Mesendoderm (in vitro differentiated cells): Measurements from ENCODE around the gene COL6A1.

ENCODE experiments used
- DNase-seq: peaks from one replicate; pipeline ENCODE4 v3.0.0; 2013
- H2AK5ac ChIP-seq: 2 replicates; pipeline ENCODE4 v1.6.1; 2013; ENCODE audit warnings: low read length, inconsistent platforms
- H2BK120ac ChIP-seq: 2 replicates; pipeline ENCODE4 v1.6.1; 2013; ENCODE audit warnings: low read depth, mild to moderate bottlenecking, low read length, moderate library complexity, mixed read lengths
- H2BK15ac ChIP-seq: replicated peaks from 2 replicates; pipeline ENCODE4 v1.6.1; 2013; ENCODE audit warnings: low read depth, mild to moderate bottlenecking, moderate library complexity
- H2BK5ac ChIP-seq: 2 replicates; pipeline ENCODE4 v1.6.1; 2013; ENCODE audit warnings: low read length, inconsistent platforms
- H3K18ac ChIP-seq: 2 replicates; pipeline ENCODE4 v1.6.1; 2013; ENCODE audit warnings: mild to moderate bottlenecking, low read length, mixed read lengths
- H3K23ac ChIP-seq: one replicate; pipeline ENCODE4 v1.6.1; 2013; ENCODE audit warnings: low read length
- H3K27ac ChIP-seq: 2 replicates; pipeline ENCODE4 v1.5.1; 2013; ENCODE audit warnings: low read depth, mild to moderate bottlenecking, inconsistent platforms, low read length, moderate library complexity
- H3K27me3 ChIP-seq: 2 replicates; pipeline ENCODE4 v1.6.1; 2013; ENCODE audit warnings: low read length, control low read depth, mild to moderate bottlenecking, inconsistent platforms; ENCODE audit not compliant: insufficient read depth, poor library complexity
- H3K36me3 ChIP-seq: 2 replicates; pipeline ENCODE4 v1.6.1; 2013; ENCODE audit warnings: low read length, inconsistent platforms; ENCODE audit not compliant: control insufficient read depth, insufficient read depth
- H3K4ac ChIP-seq: one replicate; pipeline ENCODE4 v1.6.1; 2013; ENCODE audit warnings: low read depth, mild to moderate bottlenecking, low read length, moderate library complexity
- H3K4me1 ChIP-seq: 2 replicates; pipeline ENCODE4 v1.6.1; 2013; ENCODE audit warnings: low read depth, low read length, inconsistent platforms; ENCODE audit not compliant: control insufficient read depth
- H3K4me2 ChIP-seq: 2 replicates; pipeline ENCODE4 v1.6.1; 2013; ENCODE audit warnings: low read length
- H3K4me3 ChIP-seq: 2 replicates; pipeline ENCODE4 v1.5.1; 2013; ENCODE audit warnings: mild to moderate bottlenecking, low read length
- H3K56ac ChIP-seq: one replicate; pipeline ENCODE4 v1.6.1; 2013; ENCODE audit warnings: low read length
- H3K79me1 ChIP-seq: 2 replicates; pipeline ENCODE4 v1.6.1; 2013; ENCODE audit warnings: low read length, inconsistent platforms
- H3K79me2 ChIP-seq: 2 replicates; pipeline ENCODE4 v1.6.1; 2013; ENCODE audit warnings: mild to moderate bottlenecking, low read length; ENCODE audit not compliant: control insufficient read depth, insufficient read depth
- H3K9ac ChIP-seq: 2 replicates; pipeline ENCODE4 v1.6.1; 2013; ENCODE audit warnings: low read length, inconsistent platforms
- H4K5ac ChIP-seq: one replicate; pipeline ENCODE4 v1.6.1; 2013; ENCODE audit warnings: low read length
- H4K8ac ChIP-seq: one replicate; pipeline ENCODE4 v1.6.1; 2013; ENCODE audit warnings: low read depth, mild to moderate bottlenecking, control low read depth, low read length, moderate library complexity
- WGBS: extraction: QIAGEN DNeasy Blood & Tissue Kit; methylation state at CpG from one replicate; pipeline ENCODE4 v1.1.7; 2013; ENCODE audit warnings: low lambda C conversion rate, missing lambda C conversion rate; ENCODE audit not compliant: insufficient coverage; ENCODE audit errors: extremely low coverage; 5-methylcytosine and 5-hydroxymethylcytosine counted together

COL6A1 gene

DNA sequence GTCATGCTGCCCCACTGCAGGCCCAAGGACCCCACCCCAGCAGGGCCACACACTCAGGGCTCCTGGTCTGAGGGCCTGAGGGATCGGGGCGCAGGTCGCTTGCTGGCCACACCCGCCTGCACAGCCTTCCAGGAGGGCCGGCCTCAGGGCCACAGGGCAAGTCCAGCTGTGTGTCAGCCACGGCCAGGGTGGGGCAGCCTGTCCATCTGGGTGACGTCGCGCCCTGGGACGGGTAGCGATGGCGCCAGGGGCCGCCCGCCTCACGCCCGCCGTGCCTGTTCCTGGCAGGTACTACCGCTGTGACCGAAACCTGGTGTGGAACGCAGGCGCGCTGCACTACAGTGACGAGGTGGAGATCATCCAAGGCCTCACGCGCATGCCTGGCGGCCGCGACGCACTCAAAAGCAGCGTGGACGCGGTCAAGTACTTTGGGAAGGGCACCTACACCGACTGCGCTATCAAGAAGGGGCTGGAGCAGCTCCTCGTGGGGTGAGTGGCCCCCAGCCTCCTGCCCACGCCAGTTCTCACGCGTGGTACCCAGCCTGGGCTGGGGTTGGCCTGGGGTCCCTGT is 2.5 kb downstream of the COL6A1 start:
- Histone ChIP-seq H2BK120ac (no peak overlapping the region), H4K8ac (no peak overlapping the region), H2AK5ac (no peak overlapping the region), H3K27ac (no peak overlapping the region), H2BK15ac (no peak overlapping the region), H3K36me3 (peaks cover 25% of the 10 kb centered on the region), H4K5ac (no peak overlapping the region), H3K79me2 (peaks cover 50% of the 10 kb centered on the region), H3K4me2 (no peak overlapping the region), H3K27me3 (no peaks in the 10 kb centered on the region), H3K4me1 (no peaks in the 10 kb centered on the region), H3K4me3 (no peak overlapping the region), H3K9ac (peak overlapping the region; percentile 44), H3K56ac (peak overlapping the region; percentile 73), H2BK5ac (no peak overlapping the region), H3K79me1 (peaks cover 26% of the 10 kb centered on the region), H3K4ac (no peak overlapping the region), H3K18ac (no peak overlapping the region), H3K23ac (no peak overlapping the region)
- DNase-seq = no peak
- WGBS = no CpG with 5 or more reads among the region's 38 CpGs

DNA sequence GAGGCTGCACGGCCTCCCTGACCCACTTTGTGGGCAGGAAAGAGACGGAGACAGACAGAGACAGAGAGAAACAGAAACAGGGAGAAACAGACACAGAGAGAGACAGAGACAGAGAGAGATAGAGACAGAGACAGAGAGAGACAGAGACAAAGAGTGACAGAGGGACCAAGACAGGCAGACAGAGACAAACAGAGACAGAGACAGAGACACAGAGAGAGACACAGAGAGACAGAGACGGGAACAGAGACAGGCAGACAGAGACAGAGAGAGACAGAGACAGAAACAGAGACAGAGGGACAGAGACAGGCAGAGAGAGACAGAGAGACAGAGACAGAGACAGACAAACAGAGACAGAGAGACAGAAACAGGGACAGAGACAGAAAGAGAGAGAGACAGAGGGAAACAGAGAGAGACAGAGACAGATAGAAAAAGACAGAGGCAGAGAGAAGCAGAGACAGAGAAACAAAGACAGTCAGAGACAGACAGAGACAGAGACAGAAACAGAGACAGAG is 3.1 kb downstream of the COL6A1 start:
- Histone ChIP-seq H3K9ac (no peak overlapping the region), H2BK5ac (no peak overlapping the region), H3K36me3 (peaks cover 27% of the 10 kb centered on the region), H3K4ac (no peak overlapping the region), H3K4me3 (no peak overlapping the region), H3K79me2 (peaks cover 50% of the 10 kb centered on the region), H3K23ac (no peak overlapping the region), H2BK15ac (no peak overlapping the region), H3K56ac (no peak overlapping the region), H3K27me3 (no peaks in the 10 kb centered on the region), H3K18ac (no peak overlapping the region), H4K5ac (no peak overlapping the region), H4K8ac (no peak overlapping the region), H3K27ac (no peak overlapping the region), H2BK120ac (no peak overlapping the region), H3K79me1 (peaks cover 26% of the 10 kb centered on the region), H2AK5ac (no peak overlapping the region), H3K4me2 (no peak overlapping the region), H3K4me1 (no peaks in the 10 kb centered on the region)
- no CpG with 5 or more reads among the region's 3 CpGs for whole genome bisulfite sequencing
- DNase-seq = no peak

DNA sequence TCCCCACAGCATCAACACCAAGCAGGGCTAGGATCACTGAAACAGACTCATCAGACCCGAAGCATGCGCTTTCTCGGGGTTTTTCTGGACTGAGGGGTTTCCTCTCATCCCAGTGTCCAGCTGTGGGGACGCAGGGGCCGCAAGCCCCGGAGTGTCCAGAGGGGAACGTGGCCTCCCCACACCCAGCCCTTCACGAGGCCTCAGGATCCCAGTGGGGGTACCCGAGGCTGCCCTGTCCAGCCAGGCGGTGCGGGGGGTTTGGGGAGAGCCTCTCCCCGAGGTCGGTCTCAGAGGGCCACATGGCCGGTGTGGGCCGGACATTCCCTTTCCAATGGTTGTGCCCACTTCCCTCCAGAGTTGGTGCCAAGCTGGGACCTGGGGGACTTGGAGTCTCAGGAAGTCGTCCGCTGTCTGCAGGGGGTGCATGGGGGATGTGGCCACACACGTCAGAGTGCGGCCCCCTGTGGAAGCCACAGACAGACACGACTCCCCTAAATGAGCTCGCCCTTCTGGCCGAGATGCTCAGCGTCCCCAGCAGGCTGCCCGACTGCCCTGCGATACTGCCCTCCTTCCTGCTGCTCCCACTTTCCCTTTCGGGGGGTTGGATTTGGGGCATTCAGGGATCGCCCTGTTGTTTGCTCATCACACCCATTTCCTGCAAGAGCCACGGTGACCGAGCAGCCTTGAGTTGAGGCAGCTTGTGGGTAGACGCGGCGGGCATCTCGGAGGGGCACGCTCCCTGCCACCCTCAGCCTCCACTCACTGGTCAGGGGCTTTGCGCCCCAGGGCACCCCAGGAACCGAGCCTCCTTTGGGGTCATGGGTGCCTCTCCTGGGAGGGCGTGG is 4.1 kb downstream of the COL6A1 start:
- Histone ChIP-seq H3K27ac (no peak overlapping the region), H4K8ac (no peak overlapping the region), H3K79me2 (peaks cover 50% of the 10 kb centered on the region), H3K36me3 (peaks cover 27% of the 10 kb centered on the region), H4K5ac (no peak overlapping the region), H3K18ac (no peak overlapping the region), H2BK15ac (no peak overlapping the region), H3K4me1 (no peaks in the 10 kb centered on the region), H2BK120ac (no peak overlapping the region), H3K4me2 (no peak overlapping the region), H3K9ac (no peak overlapping the region), H3K79me1 (peaks cover 29% of the 10 kb centered on the region), H2AK5ac (no peak overlapping the region), H3K56ac (peak overlapping the region; percentile 15), H3K23ac (no peak overlapping the region), H2BK5ac (no peak overlapping the region), H3K27me3 (no peaks in the 10 kb centered on the region), H3K4ac (no peak overlapping the region), H3K4me3 (no peak overlapping the region)
- WGBS = no CpG with 5 or more reads among the region's 37 CpGs
- no peak for DNase-seq

DNA sequence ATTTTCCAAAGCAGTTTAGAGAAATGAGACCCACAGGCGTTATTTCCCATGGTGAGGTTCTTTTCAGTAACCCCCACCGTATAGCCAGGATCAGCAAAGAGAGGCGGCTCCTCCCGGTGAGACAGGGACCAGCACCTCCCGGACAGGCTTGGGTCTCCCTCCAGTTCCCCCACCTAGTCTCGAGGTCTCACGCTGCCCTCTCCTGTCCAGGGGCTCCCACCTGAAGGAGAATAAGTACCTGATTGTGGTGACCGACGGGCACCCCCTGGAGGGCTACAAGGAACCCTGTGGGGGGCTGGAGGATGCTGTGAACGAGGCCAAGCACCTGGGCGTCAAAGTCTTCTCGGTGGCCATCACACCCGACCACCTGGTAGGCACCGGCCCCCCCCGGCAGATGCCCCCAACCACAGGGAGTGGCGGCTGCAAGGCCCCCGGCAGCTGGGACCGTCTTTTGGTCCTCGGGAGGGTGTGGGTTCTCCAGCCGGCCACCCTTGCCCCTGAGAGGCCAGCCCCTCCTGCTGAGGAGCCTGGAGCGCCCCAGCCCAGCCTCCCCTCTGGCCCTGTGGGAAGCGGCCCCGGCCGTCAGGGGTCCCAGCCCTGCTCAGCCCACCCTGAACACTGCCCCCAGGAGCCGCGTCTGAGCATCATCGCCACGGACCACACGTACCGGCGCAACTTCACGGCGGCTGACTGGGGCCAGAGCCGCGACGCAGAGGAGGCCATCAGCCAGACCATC is 4.9 kb downstream of the COL6A1 start:
- H3K56ac ChIP-seq = no peak overlapping the region
- no peak overlapping the region for H2BK120ac ChIP-seq
- no peak overlapping the region for H3K27ac ChIP-seq
- H3K79me1 ChIP-seq = peaks cover 29% of the 10 kb centered on the region
- no peak overlapping the region for H2BK15ac ChIP-seq
- H3K18ac ChIP-seq = no peak overlapping the region
- no peak overlapping the region for H2BK5ac ChIP-seq
- peaks cover 28% of the 10 kb centered on the region for H3K36me3 ChIP-seq
- no peak overlapping the region for H3K4me2 ChIP-seq
- no peak overlapping the region for H3K9ac ChIP-seq
- no peak overlapping the region for H2AK5ac ChIP-seq
- no peak overlapping the region for H3K23ac ChIP-seq
- no peak overlapping the region for H4K5ac ChIP-seq
- H3K27me3 ChIP-seq = no peaks in the 10 kb centered on the region
- no peak overlapping the region for H3K4ac ChIP-seq
- peaks cover 50% of the 10 kb centered on the region for H3K79me2 ChIP-seq
- DNase-seq = no peak
- H3K4me3 ChIP-seq = no peak overlapping the region
- H4K8ac ChIP-seq = no peak overlapping the region
- H3K4me1 ChIP-seq = no peaks in the 10 kb centered on the region
- no CpG with 5 or more reads among the region's 36 CpGs for WGBS

DNA sequence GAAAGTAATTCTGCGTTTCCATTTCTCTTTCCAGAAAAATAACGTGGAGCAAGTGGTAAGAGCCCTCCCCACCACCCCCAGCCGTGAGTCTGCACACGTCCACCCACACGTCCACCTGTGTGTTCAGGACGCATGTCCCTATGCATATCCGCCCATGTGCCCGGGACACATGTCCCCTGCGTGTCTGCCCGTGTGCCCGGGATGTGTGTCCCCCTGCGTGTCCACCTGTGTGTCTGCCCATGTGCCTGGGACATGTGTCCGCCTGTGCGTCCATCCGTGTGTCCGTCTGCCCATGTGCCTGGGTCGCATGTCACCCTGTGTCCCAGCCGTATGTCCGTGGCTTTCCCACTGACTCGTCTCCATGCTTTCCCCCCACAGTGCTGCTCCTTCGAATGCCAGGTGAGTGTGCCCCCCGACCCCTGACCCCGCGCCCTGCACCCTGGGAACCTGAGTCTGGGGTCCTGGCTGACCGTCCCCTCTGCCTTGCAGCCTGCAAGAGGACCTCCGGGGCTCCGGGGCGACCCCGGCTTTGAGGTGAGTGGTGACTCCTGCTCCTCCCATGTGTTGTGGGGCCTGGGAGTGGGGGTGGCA is 5.6 kb downstream of the COL6A1 start:
- WGBS = no CpG with 5 or more reads among the region's 29 CpGs
- H3K79me2 ChIP-seq = peaks cover 44% of the 10 kb centered on the region
- H3K4me2 ChIP-seq = no peak overlapping the region
- H2BK120ac ChIP-seq = no peak overlapping the region
- H3K79me1 ChIP-seq = peaks cover 29% of the 10 kb centered on the region
- no peak overlapping the region for H3K18ac ChIP-seq
- H3K4me1 ChIP-seq = no peaks in the 10 kb centered on the region
- H2BK15ac ChIP-seq = no peak overlapping the region
- no peak overlapping the region for H3K27ac ChIP-seq
- no peak overlapping the region for H3K4me3 ChIP-seq
- no peak overlapping the region for H4K5ac ChIP-seq
- no peak overlapping the region for H3K9ac ChIP-seq
- no peak overlapping the region for H2AK5ac ChIP-seq
- H3K27me3 ChIP-seq = no peaks in the 10 kb centered on the region
- H3K23ac ChIP-seq = no peak overlapping the region
- peaks cover 33% of the 10 kb centered on the region for H3K36me3 ChIP-seq
- no peak overlapping the region for H3K56ac ChIP-seq
- no peak for DNase-seq
- H3K4ac ChIP-seq = no peak overlapping the region
- no peak overlapping the region for H2BK5ac ChIP-seq
- no peak overlapping the region for H4K8ac ChIP-seq
